Measurements from ENCODE around the gene CXXC5.

DNA sequence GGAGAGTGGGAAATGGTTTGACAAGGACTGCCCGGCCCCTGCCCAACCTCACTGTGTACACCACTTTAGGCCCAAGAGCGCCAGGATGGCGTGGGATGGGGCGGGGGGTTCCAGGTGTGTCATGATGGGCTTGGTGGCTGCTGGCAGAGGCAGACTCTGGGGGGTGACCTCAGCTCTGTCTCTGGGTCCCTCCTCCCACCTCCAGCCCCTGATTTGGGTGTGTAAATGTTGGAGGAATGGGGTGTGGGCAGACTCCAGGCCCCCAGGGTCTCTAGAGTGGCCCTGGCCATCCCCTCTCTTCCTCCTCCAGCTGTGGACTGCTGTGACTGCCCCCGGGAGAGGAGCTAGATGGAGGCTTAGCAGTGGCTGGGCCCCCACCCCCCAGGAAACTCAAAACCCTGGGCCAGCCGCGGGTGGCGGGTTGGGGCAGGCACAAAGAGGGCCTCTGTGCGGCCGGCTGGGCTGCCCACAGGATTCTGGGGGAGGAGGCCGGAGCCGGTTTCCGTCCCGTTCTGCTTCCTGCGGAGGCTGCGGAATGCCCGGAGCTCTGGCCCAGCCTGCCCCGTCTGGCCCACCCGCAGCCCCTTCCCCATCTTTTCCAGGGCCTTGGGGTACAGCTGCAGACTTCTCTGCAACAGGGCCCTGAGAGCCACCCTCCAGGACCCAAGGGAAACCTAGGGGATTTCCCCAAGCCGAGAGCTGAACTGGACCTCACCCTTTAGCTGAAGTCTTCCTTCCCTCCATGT lies 23.1 kb downstream of the CXXC5 start:
- TF ChIP-seq, protein P1, sequence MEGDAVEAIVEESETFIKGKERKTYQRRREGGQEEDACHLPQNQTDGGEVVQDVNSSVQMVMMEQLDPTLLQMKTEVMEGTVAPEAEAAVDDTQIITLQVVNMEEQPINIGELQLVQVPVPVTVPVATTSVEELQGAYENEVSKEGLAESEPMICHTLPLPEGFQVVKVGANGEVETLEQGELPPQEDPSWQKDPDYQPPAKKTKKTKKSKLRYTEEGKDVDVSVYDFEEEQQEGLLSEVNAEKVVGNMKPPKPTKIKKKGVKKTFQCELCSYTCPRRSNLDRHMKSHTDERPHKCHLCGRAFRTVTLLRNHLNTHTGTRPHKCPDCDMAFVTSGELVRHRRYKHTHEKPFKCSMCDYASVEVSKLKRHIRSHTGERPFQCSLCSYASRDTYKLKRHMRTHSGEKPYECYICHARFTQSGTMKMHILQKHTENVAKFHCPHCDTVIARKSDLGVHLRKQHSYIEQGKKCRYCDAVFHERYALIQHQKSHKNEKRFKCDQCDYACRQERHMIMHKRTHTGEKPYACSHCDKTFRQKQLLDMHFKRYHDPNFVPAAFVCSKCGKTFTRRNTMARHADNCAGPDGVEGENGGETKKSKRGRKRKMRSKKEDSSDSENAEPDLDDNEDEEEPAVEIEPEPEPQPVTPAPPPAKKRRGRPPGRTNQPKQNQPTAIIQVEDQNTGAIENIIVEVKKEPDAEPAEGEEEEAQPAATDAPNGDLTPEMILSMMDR (IDR thresholded peaks at IDR 0.05) = no peak
- no peak for TF ChIP-seq POLR2AphosphoS5 (IDR thresholded peaks at IDR 0.05; ENCODE audit: low read depth, low read length)
- TF ChIP-seq SIN3A (IDR thresholded peaks at IDR 0.05; ENCODE audit: borderline replicate concordance, insufficient read depth, low read depth, low read length) = no peak

All from Panc1 (cell line).